Lung (tissue), 12 donors: ENCODE measurements around the gene MSANTD1. TPM values are rescaled to one million over a fixed set of nuclear protein-coding genes. Genes with fewer than 3 reads are reported as not detected.

Source experiments
- ATAC-seq: fragments of 200-7000 bp; cut with Tn5 transposase; one replicate; pipeline ENCODE4 v1.9.1; 2020; ENCODE audit warnings: moderate number of reproducible peaks; ENCODE audit not compliant: insufficient read depth, low FRiP score
- DNase-seq, 3 donors: peaks; one replicate each; pipeline ENCODE4 v3.0.0-alpha.2; 2013 to 2017
- H3K27ac ChIP-seq, 2 donors: one replicate each; pipeline ENCODE4 v1.5.1; 2013; ENCODE audit warnings: mild to moderate bottlenecking in 2 of 2, moderate library complexity in 2 of 2, control low read depth in 1 of 2, inconsistent platforms in 1 of 2, low read depth in 1 of 2, low read length in 1 of 2
- H3K27me3 ChIP-seq, 3 donors: one replicate each; pipeline ENCODE4 v1.5.1; 2013; ENCODE audit warnings: low read length in 2 of 3; ENCODE audit not compliant: control insufficient read depth in 3 of 3, insufficient read depth in 3 of 3
- H3K36me3 ChIP-seq, 4 donors: one replicate each; pipeline ENCODE4 v1.5.1; 2013; ENCODE audit warnings: low read length in 4 of 4, mild to moderate bottlenecking in 1 of 4, moderate library complexity in 1 of 4; ENCODE audit not compliant: control insufficient read depth in 4 of 4, insufficient read depth in 4 of 4
- H3K4me1 ChIP-seq, 5 donors: one replicate each; pipeline ENCODE4 v1.5.1; 2013; ENCODE audit warnings: low read length in 5 of 5, mild to moderate bottlenecking in 2 of 5, moderate library complexity in 1 of 5; ENCODE audit not compliant: control insufficient read depth in 5 of 5, insufficient read depth in 5 of 5
- H3K4me3 ChIP-seq: one replicate; pipeline ENCODE4 v1.5.1; 2013; ENCODE audit warnings: mild to moderate bottlenecking, control low read depth, moderate library complexity
- H3K9ac ChIP-seq, 2 donors: one replicate each; pipeline ENCODE4 v1.5.1; 2013; ENCODE audit warnings: low read length in 2 of 2, control low read depth in 1 of 2; ENCODE audit not compliant: insufficient read depth in 1 of 2
- H3K9me3 ChIP-seq, 4 donors: one replicate each; pipeline ENCODE4 v1.5.1; 2013; ENCODE audit warnings: low read length in 3 of 4, mild to moderate bottlenecking in 1 of 4, moderate library complexity in 1 of 4; ENCODE audit not compliant: control insufficient read depth in 4 of 4, insufficient read depth in 3 of 4
- WGBS, 2 donors: extraction: QIAGEN DNeasy Blood & Tissue Kit; methylation state at CpG; one replicate each; pipeline ENCODE4 v1.1.7; 2013; 5-methylcytosine and 5-hydroxymethylcytosine counted together
- polyA plus RNA-seq, 2 donors: library from polyadenylated mRNA; stranded (reverse); fragments of 200-250 nt; gene quantifications; one replicate each; pipeline ENCODE4 v1.2.1, GENCODE V29; 2013
- total RNA-seq, 2 donors: library from RNA; depleted of rRNA in 1 of 2; stranded (reverse); fragments of >200 nt in 1 of 2; gene quantifications; one replicate each; pipeline ENCODE4 v1.2.1, GENCODE V29; 2014 to 2021
- TF ChIP-seq, protein P1 (sequence below): IDR thresholded peaks from 2 replicates; pipeline ENCODE4 v1.5.1; 2012; ENCODE audit warnings: mild to moderate bottlenecking; ENCODE audit errors: control extremely low read depth, extremely low read depth
- donor health status: control.
- donor health status: control.
- donor health status: Bipolar disorder and iron deficiency.
- donor health status: healthy.
- donor health status: DM: yes; HTN: yes; CAD: no.

The MSANTD1 gene
- total and polyA plus RNA-seq, 4 donors = 0.35 to 1.4 (median 0.88) TPM

DNA sequence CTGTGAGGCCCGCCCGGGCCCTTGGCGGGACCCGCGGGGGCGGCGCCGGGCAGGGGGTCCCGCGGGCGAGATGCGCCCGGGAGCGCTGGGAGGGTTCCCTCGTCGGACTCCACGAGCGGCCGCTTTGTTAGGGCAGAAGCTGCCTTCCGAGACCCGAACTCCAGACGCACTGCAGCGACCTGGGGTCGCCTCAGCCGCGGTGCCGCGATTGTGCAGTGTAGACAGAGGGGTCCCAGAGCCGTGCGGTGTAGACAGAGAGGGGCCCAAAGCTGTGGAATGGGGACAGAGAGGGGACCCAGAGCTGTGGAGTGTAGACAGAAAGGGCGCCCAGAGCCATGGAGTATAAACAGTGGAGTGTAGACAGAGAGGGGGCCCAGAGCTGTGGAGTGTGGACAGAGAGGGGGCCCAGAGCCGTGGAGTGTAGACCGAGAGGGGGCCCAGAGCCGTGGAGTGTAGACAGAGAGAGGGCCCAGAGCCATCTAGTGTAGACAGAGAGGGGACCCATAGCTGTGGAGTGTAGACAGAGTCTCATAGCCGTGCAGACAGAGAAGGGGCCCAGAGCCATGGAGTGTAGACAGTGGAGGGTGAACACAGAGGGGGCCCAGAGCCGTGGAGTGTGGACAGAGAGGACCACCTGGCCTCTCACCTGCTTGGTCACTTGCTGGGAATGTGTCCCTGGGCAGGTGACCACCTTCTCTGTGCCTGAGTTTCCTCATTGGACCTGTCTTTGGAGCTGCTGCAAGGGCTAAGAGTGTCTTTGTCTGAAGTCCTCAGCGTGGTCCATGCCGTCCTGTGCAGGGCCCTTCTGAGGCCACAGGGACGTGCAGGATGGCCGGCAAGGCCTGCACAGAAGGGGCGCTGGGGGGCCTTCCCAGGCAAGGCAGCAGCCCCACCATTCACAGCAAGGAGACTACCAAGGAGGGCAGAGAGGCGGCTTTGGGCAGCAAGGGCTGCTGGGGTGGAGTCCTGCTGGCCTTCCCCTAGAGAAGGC is 44.7 kb downstream of the MSANTD1 start:
- TF ChIP-seq, protein P1, sequence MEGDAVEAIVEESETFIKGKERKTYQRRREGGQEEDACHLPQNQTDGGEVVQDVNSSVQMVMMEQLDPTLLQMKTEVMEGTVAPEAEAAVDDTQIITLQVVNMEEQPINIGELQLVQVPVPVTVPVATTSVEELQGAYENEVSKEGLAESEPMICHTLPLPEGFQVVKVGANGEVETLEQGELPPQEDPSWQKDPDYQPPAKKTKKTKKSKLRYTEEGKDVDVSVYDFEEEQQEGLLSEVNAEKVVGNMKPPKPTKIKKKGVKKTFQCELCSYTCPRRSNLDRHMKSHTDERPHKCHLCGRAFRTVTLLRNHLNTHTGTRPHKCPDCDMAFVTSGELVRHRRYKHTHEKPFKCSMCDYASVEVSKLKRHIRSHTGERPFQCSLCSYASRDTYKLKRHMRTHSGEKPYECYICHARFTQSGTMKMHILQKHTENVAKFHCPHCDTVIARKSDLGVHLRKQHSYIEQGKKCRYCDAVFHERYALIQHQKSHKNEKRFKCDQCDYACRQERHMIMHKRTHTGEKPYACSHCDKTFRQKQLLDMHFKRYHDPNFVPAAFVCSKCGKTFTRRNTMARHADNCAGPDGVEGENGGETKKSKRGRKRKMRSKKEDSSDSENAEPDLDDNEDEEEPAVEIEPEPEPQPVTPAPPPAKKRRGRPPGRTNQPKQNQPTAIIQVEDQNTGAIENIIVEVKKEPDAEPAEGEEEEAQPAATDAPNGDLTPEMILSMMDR = no peak
- Histone ChIP-seq H3K27ac (peak overlapping the region; percentile 35 to 84), H3K36me3 (peaks cover 0 to 14% (median 0%) of the 10 kb centered on the region in 4 donors), H3K9me3 (peaks cover 0 to 3% (median 0%) of the 10 kb centered on the region in 4 donors), H3K9ac (peak overlapping the region; percentile 82 to 89), H3K4me1 (peaks cover 0 to 25% (median 5%) of the 10 kb centered on the region in 5 donors), H3K4me3 (peak overlapping the region; percentile 63), H3K27me3 (no peaks in the 10 kb centered on the region)
- WGBS, 2 donors = 15 to 25% methylated on average over 36 to 42 of the region's 42 CpGs
- peak in 1 of 3 donors; percentile 29 for DNase-seq
- ATAC-seq = no peak

DNA sequence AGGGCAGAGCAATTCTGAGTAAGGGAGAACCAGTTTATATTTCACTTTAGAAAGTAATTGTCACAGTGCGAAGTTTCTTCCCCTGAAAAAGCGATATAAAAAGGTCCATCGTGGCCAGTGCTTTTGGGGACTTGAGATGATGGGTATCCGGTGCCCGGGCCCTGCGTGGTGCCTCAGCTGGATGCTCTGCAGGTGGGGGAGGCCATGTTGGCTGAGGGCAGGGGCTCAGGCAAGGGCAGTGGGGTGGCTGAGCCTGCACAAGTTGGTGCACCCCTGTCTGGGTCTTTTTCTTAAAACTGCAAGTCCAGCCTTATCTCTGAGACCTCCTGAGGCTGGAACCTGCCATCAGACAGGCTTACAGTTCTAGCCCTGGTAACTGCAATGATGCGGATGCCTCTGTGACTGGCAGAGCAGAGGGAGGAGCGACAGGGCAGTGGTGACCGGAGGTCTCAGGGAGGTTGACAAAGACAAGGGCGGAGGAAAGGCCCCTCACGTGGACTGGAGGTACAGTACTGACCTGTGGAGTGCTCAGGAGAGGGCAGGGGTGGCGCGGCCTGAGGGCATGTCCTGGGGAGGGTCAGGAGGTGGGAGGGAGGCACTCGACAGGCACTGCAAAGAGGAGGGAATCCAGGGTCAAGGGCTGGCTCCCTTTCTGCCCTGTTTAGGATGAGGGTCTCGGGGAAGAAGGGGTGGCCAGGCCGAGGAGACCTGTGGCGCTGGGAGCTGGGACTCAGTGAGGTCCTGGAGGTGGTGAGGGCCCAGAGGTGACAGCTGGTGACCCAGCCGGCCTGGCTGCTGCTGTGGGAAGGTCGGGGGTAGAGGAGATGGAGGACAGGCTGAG is 45.7 kb downstream of the MSANTD1 start:
- ATAC-seq (no peak), DNase-seq (no peak)
- H3K4me3 ChIP-seq = no peak overlapping the region
- TF ChIP-seq, protein P1 = no peak
- 77 to 84% methylated on average over 19 of the region's 19 CpGs for WGBS, 2 donors
- peaks cover 0 to 32% (median 13%) of the 10 kb centered on the region in 5 donors for H3K4me1 ChIP-seq
- H3K27ac ChIP-seq = peak overlapping the region in 1 of 2 donors; percentile 35
- H3K27me3 ChIP-seq = no peaks in the 10 kb centered on the region
- peaks cover 0 to 14% (median 0%) of the 10 kb centered on the region in 4 donors for H3K36me3 ChIP-seq
- peaks cover 0 to 3% (median 0%) of the 10 kb centered on the region in 4 donors for H3K9me3 ChIP-seq
- H3K9ac ChIP-seq = peak overlapping the region in 1 of 2 donors; percentile 82

DNA sequence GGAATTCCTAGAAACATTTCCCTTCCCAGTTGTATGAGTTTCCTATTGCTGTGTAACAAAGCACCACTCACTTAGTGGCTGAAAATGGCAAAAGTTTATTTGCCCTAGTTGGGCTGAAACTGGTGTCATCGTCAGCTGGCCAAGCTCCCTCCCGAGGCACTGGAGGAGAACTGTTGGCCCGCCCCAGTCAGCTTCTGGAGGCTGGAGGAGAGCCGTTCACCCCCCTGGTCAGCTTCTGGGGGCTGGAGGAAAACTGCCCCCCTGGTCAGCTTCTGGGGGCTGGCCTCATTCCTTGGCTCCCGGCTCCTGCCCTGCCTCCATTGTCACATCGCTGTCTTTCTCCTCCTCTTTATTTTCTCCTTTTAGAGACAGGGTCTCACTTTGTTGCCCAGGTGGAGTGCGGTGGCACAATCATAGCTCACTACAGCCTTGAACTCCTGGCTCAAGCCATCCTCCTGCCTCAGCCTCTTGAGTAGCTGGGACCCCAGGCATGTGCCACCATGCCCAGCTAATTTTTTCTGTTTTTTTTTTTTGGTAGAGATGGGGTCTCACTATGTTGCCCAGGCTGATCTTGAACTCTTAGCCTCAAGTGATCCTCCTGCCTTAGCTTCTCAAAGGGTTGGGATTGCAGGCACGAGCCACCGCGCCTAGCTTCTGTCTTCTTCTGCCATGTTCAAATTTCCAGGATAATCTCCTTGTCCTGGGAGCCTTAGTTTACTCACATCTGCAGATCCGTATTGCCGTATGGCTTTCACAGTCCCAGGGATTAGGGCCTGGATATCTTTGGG is 47.1 kb downstream of the MSANTD1 start:
- Histone ChIP-seq H3K27ac (no peak overlapping the region), H3K36me3 (peaks cover 0 to 14% (median 0%) of the 10 kb centered on the region in 4 donors), H3K4me3 (no peak overlapping the region), H3K4me1 (peaks cover 0 to 34% (median 15%) of the 10 kb centered on the region in 5 donors), H3K27me3 (no peaks in the 10 kb centered on the region), H3K9ac (no peak overlapping the region), H3K9me3 (peaks cover 0 to 3% (median 0%) of the 10 kb centered on the region in 4 donors)
- peak in 1 of 3 donors; percentile 5 for DNase-seq
- no peak for ATAC-seq
- 92 to 93% methylated on average over 12 of the region's 12 CpGs for WGBS, 2 donors
- TF ChIP-seq, protein P1 = no peak
